ENCODE results near the gene ACTL7B.
"Not testable (repeated sequence)": the region's sequence is repeated elsewhere in the genome, so short reads cannot be mapped to it uniquely, and the experiment has no call there.

Gene ACTL7B

DNA sequence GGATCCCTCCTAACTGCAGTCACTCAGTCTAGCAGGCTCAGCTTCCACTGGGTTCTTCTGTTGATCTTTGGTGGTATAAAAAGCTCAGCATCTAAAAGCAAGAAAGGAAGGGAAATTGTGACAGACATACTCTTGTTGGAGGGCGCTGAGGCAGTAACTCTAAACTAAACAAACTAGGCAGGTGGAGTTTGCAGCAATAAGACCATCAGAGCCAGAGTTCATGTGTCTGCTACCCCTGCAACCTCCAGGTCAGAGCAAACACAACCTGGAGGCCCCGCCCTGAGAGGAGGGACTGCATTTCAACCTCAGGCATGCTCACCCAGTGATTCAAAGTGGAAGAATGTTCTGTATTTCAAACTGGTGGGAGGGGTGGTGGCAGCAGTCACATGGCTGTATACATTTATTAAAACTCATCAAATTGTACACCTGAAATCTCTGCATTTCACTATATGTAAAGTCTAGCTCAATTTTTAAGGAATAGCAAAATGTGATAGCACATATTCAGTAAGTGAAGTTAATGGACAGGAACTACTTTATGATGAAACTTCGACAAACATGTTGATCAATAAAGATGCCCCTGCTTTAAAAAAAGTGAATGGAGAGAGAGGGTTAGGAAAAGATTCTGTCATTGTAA, 13.4 kb upstream of the ACTL7B start:
- DNase-seq: no peak

DNA sequence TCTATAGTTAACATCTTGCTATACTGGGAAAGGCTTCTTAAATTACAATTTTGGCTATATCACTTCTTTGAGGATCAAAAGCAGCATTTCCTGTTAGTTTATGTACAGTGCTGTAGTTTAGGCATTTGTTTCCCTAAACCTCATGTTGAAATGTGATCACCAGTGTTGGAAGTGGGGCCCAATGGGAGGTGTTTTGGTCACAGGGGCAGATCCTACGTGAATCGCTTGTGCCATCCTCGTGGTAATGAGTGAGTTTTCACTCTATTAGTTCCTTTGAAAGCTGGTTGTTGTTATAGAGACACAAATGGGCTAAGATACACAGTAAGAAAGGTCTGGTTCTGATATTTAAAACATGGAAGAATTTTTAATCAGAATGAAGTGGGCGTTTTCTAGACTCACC, 12.0 kb upstream of the ACTL7B start:
- DNase-seq: no peak

DNA sequence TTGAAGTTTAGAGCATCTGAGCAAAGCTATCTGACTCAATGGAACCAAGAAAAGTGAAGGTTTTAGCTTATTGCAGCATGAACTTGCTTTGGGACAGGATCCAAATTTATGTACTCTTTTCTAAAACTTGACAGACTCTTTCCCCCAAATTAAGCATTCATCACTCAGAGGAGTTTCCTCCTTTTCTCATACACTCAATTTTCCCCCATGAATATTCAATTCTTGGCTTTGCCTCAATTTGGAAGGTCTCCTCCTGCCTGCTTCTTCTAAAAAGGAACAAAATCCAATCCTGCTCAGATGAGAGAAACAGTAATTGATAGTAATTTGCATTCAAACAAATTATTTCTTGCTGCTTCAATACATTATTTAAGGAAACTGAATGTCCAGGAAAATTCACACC, 11.3 kb upstream of the ACTL7B start:
- DNase-seq: no peak

DNA sequence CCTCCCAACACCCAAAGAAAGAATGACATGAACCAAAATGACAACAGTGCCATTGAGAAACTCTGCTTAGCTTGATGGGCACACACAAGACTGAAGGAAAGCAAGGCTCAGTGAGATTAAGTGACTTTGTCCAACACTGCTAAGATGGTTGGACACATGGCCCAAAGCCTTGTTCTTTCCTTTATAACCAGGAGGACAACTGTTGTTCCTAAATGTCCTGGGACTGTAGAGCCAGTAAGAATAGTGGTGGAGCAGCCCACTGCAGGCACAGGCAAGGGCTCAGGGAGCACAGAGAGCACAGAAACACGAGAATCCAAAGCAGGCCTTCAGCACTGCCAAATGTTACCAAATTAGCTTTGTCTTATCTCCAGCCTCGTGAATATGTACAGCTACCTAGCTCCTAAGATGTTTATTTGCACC, 10.2 kb upstream of the ACTL7B start:
- DNase-seq: no peak

DNA sequence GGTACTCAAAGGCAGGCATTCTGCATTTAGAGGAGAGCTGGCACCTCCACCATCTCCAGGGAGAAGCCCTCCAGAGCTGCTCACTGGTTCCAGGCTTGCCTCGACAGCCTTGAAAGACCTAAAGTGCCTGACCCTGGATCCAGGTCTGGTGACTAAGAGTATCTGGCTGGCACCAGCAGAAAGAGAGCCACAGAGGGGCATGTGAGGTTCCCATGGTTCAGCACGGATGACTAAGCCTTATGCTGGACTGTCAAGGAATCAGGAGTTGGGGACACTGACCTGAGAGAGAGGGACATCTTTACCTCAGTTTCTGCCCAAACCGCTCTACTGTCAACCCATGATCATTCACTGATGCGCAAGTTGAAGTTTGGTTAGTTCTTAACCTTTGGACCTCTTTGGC, 9.3 kb upstream of the ACTL7B start:
- DNase-seq: no peak

GRCh38 chr9:108864446-108864845, 8.7 kb upstream of the ACTL7B start:
- DNase-seq: no peak

- peak; percentile 28 for DNase-seq
Measured at GRCh38 chr9:108863891-108864290, 8.1 kb upstream of the ACTL7B start.

- DNase-seq: no peak
Measured at GRCh38 chr9:108861997-108862396, 6.2 kb upstream of the ACTL7B start, which contains the start of gene ACTL7A. TSS of gene ACTL7A (plus strand) at chr9:108862266. CDS start at chr9:108862323, 57 bp downstream.

DNA sequence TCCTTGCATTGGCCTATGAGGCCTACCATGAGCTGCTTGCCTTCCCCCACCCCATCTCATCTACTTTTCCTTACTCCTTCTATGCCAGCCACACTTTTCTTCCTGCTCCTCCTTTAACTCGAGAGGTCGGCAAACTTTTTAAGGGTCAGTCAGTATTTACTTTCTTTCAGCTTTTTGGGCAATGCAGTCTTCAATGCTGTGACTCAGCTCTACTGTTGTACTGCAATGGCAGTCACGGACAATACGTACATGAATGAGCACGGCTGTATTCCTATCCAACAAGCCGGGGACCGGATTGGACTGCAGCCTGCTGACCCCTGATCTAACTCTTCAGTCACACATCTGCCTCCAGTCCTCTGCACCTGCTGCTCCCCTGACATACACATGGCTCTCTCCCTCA, 5.7 kb upstream of the ACTL7B start:
- no peak for DNase-seq

- peak; percentile 50 for DNase-seq
Measured at GRCh38 chr9:108860764-108861163, 5.0 kb upstream of the ACTL7B start.

DNA sequence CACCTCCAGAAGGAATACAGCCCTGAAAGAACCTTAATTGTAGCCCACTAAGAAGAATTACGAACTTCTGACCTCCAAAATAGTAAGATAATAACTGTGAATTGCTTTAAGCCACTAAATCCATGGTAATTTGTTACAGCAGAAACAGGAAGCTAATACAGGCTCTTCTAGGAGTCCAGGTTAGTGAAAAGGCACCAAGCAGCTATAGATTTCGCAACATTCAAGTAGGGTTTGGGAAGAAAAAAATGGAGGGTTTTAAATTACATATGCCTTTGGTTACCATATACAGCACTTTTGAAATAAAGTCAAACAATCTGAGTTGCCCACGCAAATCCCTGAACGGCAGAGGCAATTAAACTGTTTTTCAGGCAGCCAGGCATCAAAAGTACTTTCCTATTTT, 4.6 kb upstream of the ACTL7B start:
- DNase-seq: peak; percentile 69

- peak; percentile 16 for DNase-seq
Measured at GRCh38 chr9:108859459-108860114, 3.8 kb upstream of the ACTL7B start.

DNA sequence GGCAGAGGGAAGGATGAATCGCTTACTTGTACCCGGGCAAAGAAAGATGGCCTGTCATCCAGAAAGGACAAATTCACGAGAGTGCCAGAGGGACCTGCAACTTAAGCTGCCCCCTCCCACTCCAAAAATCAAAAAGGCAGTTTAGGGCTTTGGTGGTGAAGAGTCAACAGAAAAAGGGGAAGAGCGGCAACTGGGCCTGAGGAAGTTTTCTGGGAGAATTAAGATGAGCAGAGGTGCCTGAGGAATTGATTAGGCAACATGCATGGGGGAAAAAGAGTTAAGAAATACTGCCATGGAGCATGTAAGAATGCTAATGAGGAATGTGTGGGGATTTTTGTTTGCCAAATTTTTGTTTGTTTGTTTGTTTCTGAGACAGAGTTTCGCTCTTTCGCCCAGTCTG, 1.8 kb upstream of the ACTL7B start:
- peak; percentile 22 for DNase-seq

GRCh38 chr9:108855529-108855886, 278 bp downstream of the ACTL7B start:
- no peak for DNase-seq

GRCh38 chr9:108854641-108855528, 901 bp downstream of the ACTL7B start:
- no peak for DNase-seq

DNA sequence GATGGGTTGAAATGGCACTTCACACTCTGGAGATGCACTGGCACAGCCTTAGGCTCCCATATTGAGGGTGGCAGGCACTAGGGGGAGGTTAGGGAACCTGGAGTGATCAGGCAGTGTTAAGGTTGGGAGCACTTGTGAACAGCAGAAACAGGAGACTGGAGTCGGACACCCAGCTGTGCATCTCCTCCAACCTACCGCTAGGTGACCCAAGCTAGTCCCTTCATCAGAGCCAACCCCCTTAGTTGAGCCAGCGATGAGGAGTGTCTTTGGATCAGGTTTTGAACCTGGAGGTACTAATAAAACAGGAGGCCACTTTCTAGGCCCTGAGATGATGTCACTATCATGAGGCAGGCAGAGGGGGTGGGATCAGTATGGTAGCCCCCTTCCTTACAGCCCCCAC, 1.7 kb downstream of the ACTL7B start:
- DNase-seq: no peak

DNA sequence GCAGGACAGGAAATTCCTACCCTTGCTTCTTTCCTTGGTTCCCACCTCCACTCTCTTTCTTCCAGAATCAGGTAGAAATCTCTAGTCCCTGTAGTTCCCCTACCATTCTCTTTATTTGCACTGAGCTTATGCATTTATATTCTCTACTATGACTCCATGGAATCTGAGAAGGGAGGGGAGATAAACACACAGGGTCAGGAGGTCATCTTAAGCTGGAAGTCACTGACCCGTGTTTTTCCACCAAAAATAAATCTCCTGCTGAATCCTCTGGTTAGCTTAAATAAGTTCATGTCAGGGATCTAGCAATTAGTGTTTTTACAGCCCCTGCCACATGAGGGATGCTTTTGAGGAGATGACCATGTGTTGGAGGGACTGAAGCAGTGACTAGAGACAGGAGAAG, 3.7 kb downstream of the ACTL7B start:
- DNase-seq: no peak

DNA sequence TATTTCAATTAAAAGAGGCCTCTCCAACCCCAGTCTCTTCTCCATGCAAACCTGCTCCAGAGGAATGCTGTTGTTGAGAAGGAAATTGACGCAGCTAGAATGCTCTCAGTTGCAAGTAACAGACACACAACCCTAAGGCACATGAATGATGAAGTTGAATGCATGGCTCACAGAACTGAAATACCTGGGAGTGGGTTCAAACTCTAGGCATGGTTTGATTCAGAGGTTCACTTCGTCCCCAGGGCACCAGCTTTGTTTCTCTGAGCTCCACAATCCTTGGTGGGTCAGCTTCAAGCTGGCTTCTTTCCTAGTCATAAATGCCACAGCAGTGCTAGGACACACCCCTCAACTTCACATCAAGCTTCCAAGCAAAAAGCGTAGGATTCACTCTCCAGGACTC, 4.6 kb downstream of the ACTL7B start:
- DNase-seq: no peak

DNA sequence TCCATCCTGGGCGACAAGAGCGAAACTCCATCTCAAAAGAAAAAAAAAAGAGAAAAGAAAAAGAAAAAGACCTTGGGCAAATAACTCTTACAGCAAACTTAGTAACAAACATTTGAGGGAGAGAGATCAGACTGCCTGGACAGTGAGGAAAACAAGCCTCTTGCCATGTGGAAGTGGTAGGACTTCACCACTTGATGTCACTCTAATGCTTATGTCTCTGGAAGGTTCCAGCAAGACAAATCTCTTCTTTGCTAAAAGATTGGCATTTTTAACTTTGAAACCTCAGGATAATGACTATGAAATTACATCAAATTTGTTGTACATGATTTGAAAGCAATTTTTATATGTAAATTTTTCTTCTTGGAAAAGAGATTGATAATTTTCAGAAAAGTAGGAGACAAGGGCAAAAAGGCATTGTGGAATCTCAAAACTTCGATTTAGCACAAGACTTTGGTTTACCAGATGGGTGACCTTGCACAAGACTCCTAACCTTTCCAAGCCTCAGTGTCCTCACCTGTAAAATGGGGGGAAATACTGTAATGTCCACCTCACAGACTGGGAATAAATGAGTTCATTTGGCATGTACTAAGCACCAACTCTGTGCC, 5.4 kb downstream of the ACTL7B start:
- DNase-seq: peak; percentile 46

- not testable (repeated sequence) for DNase-seq
Measured at GRCh38 chr9:108848296-108848695, 7.5 kb downstream of the ACTL7B start.

DNA sequence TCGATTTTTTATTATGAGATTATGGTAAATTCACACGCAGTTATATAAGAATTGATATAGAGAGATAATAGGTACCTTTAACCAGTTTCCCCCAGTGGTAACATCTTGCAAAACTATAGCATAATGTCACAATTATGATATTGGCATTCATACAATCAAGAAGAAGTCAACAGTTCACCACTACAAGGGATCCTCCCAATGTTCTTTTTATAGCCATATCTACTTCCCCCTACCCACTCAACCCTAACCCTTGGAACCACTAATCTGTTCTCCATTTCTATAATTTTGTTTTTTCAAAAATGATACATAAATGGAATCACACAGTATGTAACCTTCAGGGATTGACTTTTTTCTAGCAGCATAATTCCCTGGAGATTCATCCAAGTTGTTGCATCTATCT, 9.8 kb downstream of the ACTL7B start:
- peak; percentile 66 for DNase-seq

GRCh38 chr9:108845507-108845906, 10.3 kb downstream of the ACTL7B start:
- DNase-seq: no peak

DNA sequence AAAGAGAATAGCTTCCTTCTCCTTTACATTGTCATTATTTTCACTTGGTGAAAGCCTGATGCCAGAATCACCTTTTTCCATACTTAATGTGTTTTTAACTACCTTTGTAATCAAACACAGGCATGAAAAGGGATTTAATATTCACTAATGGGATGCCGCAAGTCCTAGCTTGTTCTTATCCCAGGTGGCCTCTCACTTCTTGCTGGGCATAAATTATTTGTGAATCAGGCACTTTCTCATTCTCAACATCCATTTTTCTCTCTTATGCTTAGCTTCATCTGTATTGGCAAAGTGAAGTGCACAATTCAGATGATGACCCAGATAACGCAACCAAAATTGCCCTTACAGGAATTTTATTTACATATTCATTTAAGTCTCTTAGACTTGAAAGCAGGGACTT, 10.9 kb downstream of the ACTL7B start:
- no peak for DNase-seq

GRCh38 chr9:108844391-108844790, 11.4 kb downstream of the ACTL7B start:
- DNase-seq: no peak
